Gastroesophageal sphincter (tissue), 3 donors: ENCODE data around the gene B4GALT7.

Source experiments
- CTCF ChIP-seq, 4 experiments: fragments of 200-600 bp in 2 of 4; fragments of 450-650 bp in 2 of 4; sonication (generic) in 1 of 4; IDR thresholded peaks; one replicate each; pipeline ENCODE4 v1.5.1; 2017 to 2019; ENCODE audit warnings: antibody characterized with exemption in 4 of 4, mild to moderate bottlenecking in 2 of 4, moderate library complexity in 2 of 4
- EP300 ChIP-seq: sonication (generic); formaldehyde crosslinking; IDR thresholded peaks from one replicate; pipeline ENCODE4 v1.6.1; 2017; ENCODE audit warnings: antibody characterized with exemption, mild to moderate bottlenecking
- POLR2A ChIP-seq, 2 donors: fragments of 450-650 bp; IDR thresholded peaks; one replicate each; pipeline ENCODE4 v1.6.1; 2017; ENCODE audit warnings: antibody characterized with exemption in 2 of 2, mild to moderate bottlenecking in 2 of 2, moderate library complexity in 1 of 2
- POLR2AphosphoS5 ChIP-seq: sonication (generic); formaldehyde crosslinking; IDR thresholded peaks from one replicate; pipeline ENCODE4 v1.6.1; 2017; ENCODE audit warnings: antibody characterized with exemption

- TF ChIP-seq CTCF (IDR thresholded peaks at IDR 0.05) (no peak), POLR2AphosphoS5 (no peak), POLR2A (IDR thresholded peaks at IDR 0.05) (no peak), EP300 (no peak)
These were observed 21.6 kb upstream of the B4GALT7 start for GRCh38 chr5:177578316-177578715.
